Small intestine (tissue), 7 donors: ENCODE results near the gene ATXN10. TPM values are rescaled to one million over a fixed set of nuclear protein-coding genes. Genes with fewer than 3 reads are reported as not detected.
A peak's percentile ranks its signal among the peaks of the same experiment; 100 is the strongest.

Experiments used
- DNase-seq, 2 donors: peaks; one replicate each; pipeline versions ENCODE4 v3.0.0 to v3.0.0-alpha.2; 2013
- FAIRE-seq: peaks from 2 replicates; lab custom pipeline; 2012; peaks lifted over from hg19 to GRCh38; lab: Jason Lieb, UNC
- H3K27ac ChIP-seq, 3 donors: one replicate each; pipeline ENCODE4 v1.5.1; 2013; ENCODE audit warnings: low read length in 2 of 3, mild to moderate bottlenecking in 2 of 3, control low read depth in 1 of 3, inconsistent platforms in 1 of 3, low read depth in 1 of 3, moderate library complexity in 1 of 3
- H3K27me3 ChIP-seq, 3 donors: one replicate each; pipeline ENCODE4 v1.6.1; 2013; ENCODE audit warnings: low read length in 3 of 3, inconsistent platforms in 1 of 3; ENCODE audit not compliant: control insufficient read depth in 3 of 3, insufficient read depth in 3 of 3
- H3K36me3 ChIP-seq, 3 donors: one replicate each; pipeline ENCODE4 v1.6.1; 2013; ENCODE audit warnings: low read length in 3 of 3, inconsistent platforms in 1 of 3, low read depth in 1 of 3, mild to moderate bottlenecking in 1 of 3, moderate library complexity in 1 of 3; ENCODE audit not compliant: control insufficient read depth in 3 of 3, insufficient read depth in 2 of 3
- H3K4me1 ChIP-seq, 3 donors: one replicate each; pipeline ENCODE4 v1.6.1; 2013; ENCODE audit warnings: low read length in 2 of 3, inconsistent platforms in 1 of 3, low read depth in 1 of 3, mild to moderate bottlenecking in 1 of 3, moderate library complexity in 1 of 3; ENCODE audit not compliant: control insufficient read depth in 3 of 3, insufficient read depth in 2 of 3
- H3K4me3 ChIP-seq, 3 donors: one replicate each; pipeline ENCODE4 v1.5.1; 2013; ENCODE audit warnings: low read length in 3 of 3, control low read depth in 1 of 3, inconsistent platforms in 1 of 3, low read depth in 1 of 3, mild to moderate bottlenecking in 1 of 3, moderate library complexity in 1 of 3
- H3K9me3 ChIP-seq, 2 donors: one replicate each; pipeline ENCODE4 v1.6.1; 2013; ENCODE audit warnings: low read depth in 1 of 2, low read length in 1 of 2; ENCODE audit not compliant: control insufficient read depth in 2 of 2, insufficient read depth in 1 of 2
- WGBS, 3 donors: extraction: QIAGEN DNeasy Blood & Tissue Kit; methylation state at CpG; one replicate each; pipeline ENCODE4 v1.1.7; 2013; 5-methylcytosine and 5-hydroxymethylcytosine counted together
- polyA plus RNA-seq, 4 donors: library from polyadenylated mRNA; stranded (reverse) in 3 of 4; unstranded in 1 of 4; fragments of 200-250 nt in 3 of 4; fragments of 120-200 nt in 1 of 4; gene quantifications; one replicate each; pipeline versions ENCODE4 v1.2.1 to v1.2.3, GENCODE V29; 2013
- donor health status: healthy with polysubstance abuse.
- donor health status: control.
- donor health status: control.
- donor health status: Bipolar disorder and iron deficiency.
- donor health status: healthy.

The ATXN10 gene
- polyA plus RNA-seq, 4 donors: 15.4 to 74.3 (median 39.2) TPM

GRCh38 chr22:45774001-45774670, 102.5 kb downstream of the ATXN10 start:
- Histone ChIP-seq H3K36me3 (peaks cover 0 to 11% (median 0%) of the 10 kb centered on the region in 3 donors), H3K27me3 (no peaks in the 10 kb centered on the region), H3K4me1 (no peaks in the 10 kb centered on the region), H3K4me3 (no peak overlapping the region), H3K9me3 (peaks cover 0 to 6% of the 10 kb centered on the region in 2 donors), H3K27ac (no peak overlapping the region)
- WGBS, 3 donors: 96 to 98% (median 97%) methylated on average over 6 of the region's 6 CpGs
- DNase-seq (no peak), FAIRE-seq (no peak)

GRCh38 chr22:45775062-45775461, 103.4 kb downstream of the ATXN10 start:
- 72 to 90% (median 79%) methylated on average over 1 of the region's 1 CpG for WGBS, 3 donors
- DNase-seq (no peak), FAIRE-seq (no peak)
- H3K4me1 ChIP-seq: no peaks in the 10 kb centered on the region
- peak overlapping the region in 1 of 3 donors; percentile 69 for H3K27ac ChIP-seq
- H3K36me3 ChIP-seq: peaks cover 0 to 11% (median 0%) of the 10 kb centered on the region in 3 donors
- H3K9me3 ChIP-seq: peaks cover 0 to 6% of the 10 kb centered on the region in 2 donors
- no peaks in the 10 kb centered on the region for H3K27me3 ChIP-seq
- H3K4me3 ChIP-seq: no peak overlapping the region

GRCh38 chr22:45775569-45776312, 104.1 kb downstream of the ATXN10 start:
- Histone ChIP-seq H3K27me3 (no peaks in the 10 kb centered on the region), H3K9me3 (peaks cover 0 to 1% of the 10 kb centered on the region in 2 donors), H3K36me3 (peaks cover 0 to 10% (median 0%) of the 10 kb centered on the region in 3 donors), H3K4me1 (no peaks in the 10 kb centered on the region), H3K27ac (no peak overlapping the region), H3K4me3 (no peak overlapping the region)
- no peak for FAIRE-seq
- DNase-seq: no peak
- WGBS, 3 donors: 85 to 93% (median 87%) methylated on average over 14 of the region's 14 CpGs

GRCh38 chr22:45776313-45776585, 104.6 kb downstream of the ATXN10 start:
- DNase-seq (no peak), FAIRE-seq (no peak)
- H3K36me3 ChIP-seq: peaks cover 0 to 12% (median 0%) of the 10 kb centered on the region in 3 donors
- H3K4me1 ChIP-seq: no peaks in the 10 kb centered on the region
- no peaks in the 10 kb centered on the region for H3K27me3 ChIP-seq
- no peaks in the 10 kb centered on the region for H3K9me3 ChIP-seq
- H3K27ac ChIP-seq: no peak overlapping the region
- no peak overlapping the region for H3K4me3 ChIP-seq
- 89 to 96% (median 92%) methylated on average over 2 of the region's 2 CpGs for WGBS, 3 donors

GRCh38 chr22:45777046-45777851, 105.6 kb downstream of the ATXN10 start:
- Histone ChIP-seq H3K4me1 (no peaks in the 10 kb centered on the region), H3K27ac (no peak overlapping the region), H3K9me3 (no peaks in the 10 kb centered on the region), H3K27me3 (no peaks in the 10 kb centered on the region), H3K36me3 (peaks cover 0 to 8% (median 0%) of the 10 kb centered on the region in 3 donors), H3K4me3 (no peak overlapping the region)
- DNase-seq: no peak
- no peak for FAIRE-seq
- WGBS, 3 donors: 85 to 90% (median 89%) methylated on average over 6 of the region's 6 CpGs

GRCh38 chr22:45777852-45778375, 106.3 kb downstream of the ATXN10 start:
- FAIRE-seq (no peak), DNase-seq (no peak)
- Histone ChIP-seq H3K36me3 (peaks cover 0 to 8% (median 0%) of the 10 kb centered on the region in 3 donors), H3K4me1 (peaks cover 0 to under 1% (median 0%) of the 10 kb centered on the region in 3 donors), H3K27me3 (no peaks in the 10 kb centered on the region), H3K4me3 (no peak overlapping the region), H3K9me3 (no peaks in the 10 kb centered on the region), H3K27ac (no peak overlapping the region)
- WGBS, 3 donors: 96 to 97% (median 96%) methylated on average over 3 of the region's 3 CpGs

GRCh38 chr22:45781459-45781858, 109.8 kb downstream of the ATXN10 start:
- WGBS, 3 donors: 94 to 98% (median 95%) methylated on average over 3 of the region's 3 CpGs
- peaks cover 0 to 14% (median 0%) of the 10 kb centered on the region in 3 donors for H3K36me3 ChIP-seq
- no peak overlapping the region for H3K4me3 ChIP-seq
- peaks cover 0 to 5% (median 0%) of the 10 kb centered on the region in 3 donors for H3K4me1 ChIP-seq
- H3K27me3 ChIP-seq: no peaks in the 10 kb centered on the region
- no peak overlapping the region for H3K27ac ChIP-seq
- no peak for DNase-seq
- FAIRE-seq: no peak
- no peaks in the 10 kb centered on the region for H3K9me3 ChIP-seq

GRCh38 chr22:45781966-45782365, 110.3 kb downstream of the ATXN10 start:
- FAIRE-seq (no peak), DNase-seq (no peak)
- H3K9me3 ChIP-seq: no peaks in the 10 kb centered on the region
- H3K27ac ChIP-seq: no peak overlapping the region
- H3K4me3 ChIP-seq: no peak overlapping the region
- 91 to 92% (median 91%) methylated on average over 6 of the region's 6 CpGs for WGBS, 3 donors
- no peaks in the 10 kb centered on the region for H3K27me3 ChIP-seq
- H3K36me3 ChIP-seq: peaks cover 0 to 14% (median 0%) of the 10 kb centered on the region in 3 donors
- peaks cover 0 to 5% (median 0%) of the 10 kb centered on the region in 3 donors for H3K4me1 ChIP-seq
